GM18909 (cell line): ENCODE results near the gene MGRN1.
"Not testable (repeated sequence)": the region's sequence is repeated elsewhere in the genome, so short reads cannot be mapped to it uniquely, and the experiment has no call there.

Source experiments
- ATAC-seq: cut with Tn5 transposase; IDR thresholded peaks from one replicate; pipeline ENCODE4 v1.9.1; 2021; ENCODE audit warnings: mild to moderate bottlenecking; ENCODE audit not compliant: unreplicated experiment, poor library complexity

Gene MGRN1

DNA sequence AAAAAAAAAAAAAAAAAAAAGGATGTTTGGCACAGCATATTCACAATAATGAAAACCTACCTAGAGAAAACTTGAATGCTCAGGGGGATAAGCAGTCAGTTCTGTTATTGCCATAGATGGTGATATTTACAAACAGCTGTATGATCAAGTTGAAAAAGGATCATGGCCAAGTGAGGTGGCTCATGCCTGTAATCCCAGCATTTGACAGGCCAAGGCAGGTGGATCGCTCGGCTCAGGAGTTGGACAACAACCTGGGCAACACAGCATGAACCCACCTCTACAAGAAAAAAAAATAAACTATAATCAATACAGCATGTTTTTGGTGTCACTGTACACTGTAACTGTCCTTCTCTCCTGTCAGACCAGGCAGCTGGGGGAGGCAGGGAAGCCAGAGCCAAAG, 90.4 kb downstream of the MGRN1 start:
- no peak for ATAC-seq

DNA sequence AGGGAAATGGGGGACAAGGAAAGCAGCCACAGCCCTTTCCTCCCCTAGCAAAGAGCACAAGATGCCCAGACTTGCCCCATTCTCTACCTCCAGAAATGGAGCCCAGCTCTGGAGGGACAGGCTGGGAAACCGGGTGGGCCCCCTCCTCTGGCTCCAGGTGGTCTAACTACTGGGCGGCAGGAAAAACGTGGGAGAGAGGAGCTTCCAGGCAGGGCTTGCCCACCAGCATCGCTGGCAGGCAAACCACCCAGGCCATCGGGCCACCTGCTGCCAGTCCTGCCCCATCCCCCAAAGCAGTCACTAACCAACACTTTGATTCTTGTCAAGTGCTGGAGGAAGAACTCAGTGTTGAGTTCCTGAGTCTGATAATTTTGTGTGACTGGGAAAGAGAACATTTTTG, 93.8 kb downstream of the MGRN1 start:
- ATAC-seq: no peak

DNA sequence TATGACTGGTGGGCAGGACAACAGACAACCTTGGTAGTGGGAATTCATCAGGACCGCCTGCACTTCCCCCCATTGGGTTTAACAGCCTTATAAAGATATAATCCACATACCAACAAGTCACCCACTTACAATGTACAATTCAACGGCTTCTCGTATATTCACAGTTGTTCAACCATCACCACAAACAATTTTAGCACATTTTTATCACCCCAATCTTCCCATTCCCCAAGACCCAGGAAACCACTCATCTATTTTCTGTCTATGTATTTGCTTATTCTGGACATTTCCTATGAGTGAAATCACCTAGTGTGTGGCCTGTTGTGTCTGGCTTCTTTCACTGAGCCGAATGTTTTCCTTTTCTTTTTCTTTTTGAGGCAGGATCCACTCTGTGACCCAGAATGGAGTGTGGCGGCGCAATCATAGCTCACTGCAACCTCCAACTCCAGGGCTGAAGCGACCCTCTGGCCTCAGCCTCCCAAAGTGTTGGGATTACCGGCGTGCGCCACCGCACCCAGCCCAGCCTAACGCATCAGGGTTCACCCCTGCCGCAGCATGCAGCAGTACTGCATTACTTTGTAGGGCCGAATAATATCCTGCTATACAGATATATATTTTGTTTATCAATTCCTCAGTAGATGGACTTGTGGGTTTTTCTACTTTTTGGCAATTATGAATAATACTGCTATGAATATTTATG, 98.6 kb downstream of the MGRN1 start:
- ATAC-seq: no peak

- ATAC-seq: no peak
These were observed 100.1 kb downstream of the MGRN1 start for GRCh38 chr16:4724661-4725270.

DNA sequence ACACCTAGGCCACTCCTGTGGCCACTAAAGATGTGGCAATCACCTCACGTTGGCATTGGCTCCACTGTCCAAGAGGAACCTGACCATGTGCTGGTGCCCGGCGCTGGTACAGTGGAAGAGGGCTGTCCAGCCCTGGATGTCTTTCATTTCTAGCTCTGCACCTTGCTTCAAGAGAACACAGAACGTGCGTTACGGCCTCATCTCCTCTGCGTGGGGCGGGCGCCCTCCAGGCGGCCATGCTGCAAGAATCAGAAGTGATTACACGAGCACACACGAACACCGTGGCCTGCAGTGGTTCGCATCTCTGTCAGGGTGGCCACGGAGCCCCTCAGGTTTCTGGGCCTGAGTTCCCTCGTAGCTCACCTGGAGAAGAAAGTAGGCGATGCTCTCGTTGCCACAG, 102.0 kb downstream of the MGRN1 start:
- ATAC-seq: no peak

DNA sequence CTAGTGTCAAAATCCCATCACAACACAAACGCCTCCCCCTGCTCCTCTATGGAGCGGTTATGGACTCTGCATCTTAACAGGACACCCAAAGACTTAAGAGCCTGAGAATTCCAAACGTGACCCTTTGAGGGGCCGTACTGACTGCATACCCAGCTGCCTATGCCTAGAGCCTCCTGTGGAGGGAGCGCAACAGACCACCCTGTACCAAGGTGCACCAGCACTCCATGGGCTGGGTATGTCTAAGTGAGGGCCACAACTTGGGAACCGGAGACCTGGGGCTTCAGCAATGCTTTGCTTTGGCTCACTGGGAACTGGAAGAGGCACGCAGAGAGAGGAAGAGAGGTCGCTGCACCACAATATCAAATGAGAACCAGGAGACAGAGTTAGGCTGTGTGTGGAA, 104.0 kb downstream of the MGRN1 start:
- no peak for ATAC-seq

- no peak for ATAC-seq
These were observed 105.2 kb downstream of the MGRN1 start for GRCh38 chr16:4729876-4730275.

DNA sequence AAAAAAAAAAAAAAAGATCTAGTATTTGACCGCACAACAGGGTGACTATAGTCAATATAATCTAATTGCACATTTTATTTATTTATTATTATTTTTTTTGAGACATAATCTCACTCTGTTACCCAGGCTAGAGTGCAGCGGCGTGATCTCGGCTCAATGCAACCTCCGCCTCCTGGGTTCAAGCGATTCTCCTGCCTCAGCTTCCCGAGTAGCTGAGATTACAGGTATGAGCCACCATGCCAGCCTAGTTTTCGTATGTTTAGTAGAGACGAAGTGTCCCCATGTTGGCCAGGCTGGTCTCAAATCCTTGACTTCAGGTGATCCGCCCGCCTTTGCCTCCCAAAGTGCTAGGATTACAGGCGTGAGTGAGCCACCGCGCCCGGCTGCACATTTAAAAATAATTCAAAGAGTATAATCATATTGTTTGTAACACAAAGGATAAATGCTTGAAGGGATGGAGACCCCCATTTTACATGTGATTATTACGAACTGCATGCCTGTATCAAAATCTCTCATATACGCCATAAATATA, 108.7 kb downstream of the MGRN1 start:
- no peak for ATAC-seq

DNA sequence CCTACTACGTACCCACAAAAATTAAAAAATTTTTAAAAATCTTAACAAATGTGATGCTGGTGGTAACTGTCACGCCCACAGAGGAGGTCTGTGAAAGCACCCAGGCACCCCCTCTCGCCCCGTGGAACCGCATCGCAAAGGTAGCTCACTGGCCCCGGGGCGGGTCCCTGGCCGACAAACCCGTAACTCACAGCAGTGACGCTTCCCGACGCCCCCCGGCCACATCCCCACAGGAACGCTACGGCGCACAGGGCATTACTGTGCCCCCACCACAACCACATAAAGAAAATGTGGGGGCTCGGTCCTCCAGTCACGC, 109.1 kb downstream of the MGRN1 start:
- ATAC-seq: peak; percentile 13

DNA sequence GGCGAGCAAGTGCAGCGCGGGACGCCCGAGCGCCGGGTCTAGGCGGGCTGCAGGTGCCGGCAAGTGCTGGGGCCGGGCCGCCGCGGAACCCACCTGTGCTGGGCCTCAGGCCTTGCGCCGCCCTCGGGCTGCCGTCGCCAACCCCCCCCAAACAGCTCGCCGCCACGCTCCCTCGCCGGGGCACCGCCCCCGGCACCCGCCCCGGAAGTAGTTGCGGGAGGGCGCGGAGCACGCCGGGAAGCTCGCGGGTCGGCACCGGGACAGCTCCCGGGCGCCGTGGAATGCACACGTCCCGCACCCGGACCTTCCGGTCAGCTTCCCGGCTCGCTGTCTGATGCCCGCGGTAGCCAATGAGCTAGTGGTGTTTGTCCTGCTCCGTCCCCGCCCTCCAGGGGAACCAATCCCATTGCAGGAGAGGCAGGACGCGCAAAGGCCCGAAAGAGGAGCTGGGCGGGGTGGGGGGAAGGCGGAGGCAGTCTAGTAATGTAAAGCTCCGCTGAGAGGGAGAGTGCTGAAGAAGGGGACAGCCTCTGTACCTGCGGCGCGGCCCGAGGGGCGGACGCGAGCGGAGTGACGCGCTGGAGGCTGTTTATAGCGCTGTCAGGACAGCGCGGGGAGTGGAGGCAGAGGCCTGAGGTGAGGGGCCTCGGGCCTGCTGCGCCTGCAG, 109.6 kb downstream of the MGRN1 start, which contains the start of the genes ANKS3 and DNAAF8:
Gene ANKS3 (minus strand): TSS at position 209 of the 667 bp plus-strand sequence. CDS start 4,122 bp downstream, outside the sequence.
Gene DNAAF8 (plus strand): TSS at position 475 of the 667 bp plus-strand sequence. CDS start 1,978 bp downstream, outside the sequence.
- ATAC-seq: peak; percentile 78

DNA sequence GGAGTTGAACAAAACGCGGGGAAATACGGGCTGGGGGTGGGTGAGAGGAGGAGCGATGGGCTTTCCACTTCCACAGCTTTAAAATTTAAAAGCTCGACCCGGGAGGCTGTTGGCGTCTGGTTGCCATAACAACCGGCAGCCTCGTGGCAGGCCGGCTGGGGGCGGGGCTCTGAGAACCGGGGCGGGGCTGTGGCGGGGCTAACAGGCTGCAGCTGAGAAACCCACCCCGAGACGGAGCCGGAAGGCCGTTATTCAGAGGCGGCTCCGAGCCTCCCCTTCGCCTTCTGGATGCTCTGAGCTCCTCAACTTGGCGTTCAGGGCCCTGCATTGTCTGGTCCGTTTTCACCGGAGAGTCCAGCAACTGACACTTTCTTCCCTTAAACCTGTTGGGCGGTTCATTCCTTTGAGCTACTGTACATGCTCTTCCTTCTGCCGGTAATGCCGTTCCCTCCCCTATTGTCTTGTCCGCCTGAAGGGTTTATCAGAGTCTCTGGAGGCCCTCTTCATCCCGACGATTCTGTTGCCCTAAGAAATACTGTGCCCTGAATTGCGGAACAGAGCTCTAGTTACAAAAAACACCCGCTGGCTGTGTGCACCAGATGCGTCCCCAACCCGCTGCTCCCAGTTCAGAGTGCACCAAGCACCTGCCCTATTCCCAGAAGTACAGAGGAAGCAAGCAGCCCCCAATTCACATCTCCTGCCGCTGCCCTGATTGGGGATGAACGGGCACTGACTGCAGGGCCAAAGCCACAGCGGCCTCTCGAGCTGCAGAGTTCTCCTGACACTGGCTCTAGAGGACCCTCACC, 110.3 kb downstream of the MGRN1 start:
- peak; percentile 53 for ATAC-seq

- no peak for ATAC-seq
These were observed 111.9 kb downstream of the MGRN1 start for GRCh38 chr16:4736546-4736945.

- ATAC-seq: no peak
These were observed 112.9 kb downstream of the MGRN1 start for GRCh38 chr16:4737545-4737944.

GRCh38 chr16:4738370-4738769, 113.7 kb downstream of the MGRN1 start:
- ATAC-seq: not testable (repeated sequence)
